Heart left ventricle (tissue), 16 donors: ENCODE results near the gene MST1. TPM values are rescaled to one million over a fixed set of nuclear protein-coding genes. Genes with fewer than 3 reads are reported as not detected.

ENCODE experiments used
- ATAC-seq, 4 donors: fragments of 200-7000 bp; cut with Tn5 transposase; one replicate each; pipeline ENCODE4 v1.9.1; 2020 to 2022; ENCODE audit warnings: moderate library complexity in 4 of 4, mild to moderate bottlenecking in 3 of 4, moderate number of reproducible peaks in 1 of 4
- DNase-seq, 5 donors: peaks; one replicate each; pipeline ENCODE4 v3.0.0-alpha.2; 2020
- H3K27ac ChIP-seq, 12 donors: fragments of 200-600 bp; sonication (generic) in 4 of 12; one replicate each; pipeline versions ENCODE4 v1.5.0 to v1.8.0; 2016 to 2022; ENCODE audit warnings: mild to moderate bottlenecking in 2 of 12
- H3K27me3 ChIP-seq, 9 donors: fragments of 200-600 bp; sonication (generic) in 2 of 9; one replicate each; pipeline versions ENCODE4 v1.5.1 to v1.8.0; 2016 to 2022; ENCODE audit warnings: mild to moderate bottlenecking in 3 of 9
- H3K36me3 ChIP-seq, 9 donors: fragments of 200-600 bp; sonication (generic) in 2 of 9; one replicate each; pipeline versions ENCODE4 v1.5.0 to v1.8.0; 2018 to 2022; ENCODE audit warnings: mild to moderate bottlenecking in 2 of 9
- H3K4me1 ChIP-seq, 12 donors: fragments of 200-600 bp; sonication (generic) in 4 of 12; one replicate each; pipeline versions ENCODE4 v1.5.0 to v1.8.0; 2016 to 2022; ENCODE audit warnings: mild to moderate bottlenecking in 3 of 12
- H3K4me3 ChIP-seq, 12 donors: fragments of 200-600 bp; sonication (generic) in 4 of 12; one replicate each; pipeline versions ENCODE4 v1.5.0 to v1.8.0; 2017 to 2022; ENCODE audit warnings: mild to moderate bottlenecking in 9 of 12, moderate library complexity in 4 of 12
- H3K9me3 ChIP-seq, 12 donors: fragments of 200-600 bp; sonication (generic) in 4 of 12; one replicate each; pipeline versions ENCODE4 v1.5.0 to v1.8.0; 2016 to 2022; ENCODE audit warnings: mild to moderate bottlenecking in 1 of 12
- CTCF ChIP-seq, 12 donors: fragments of 200-600 bp; sonication (generic) in 4 of 12; IDR thresholded peaks; one replicate each; pipeline versions ENCODE4 v1.5.0 to v1.8.0; 2018 to 2022; ENCODE audit warnings: antibody characterized with exemption in 12 of 12, mild to moderate bottlenecking in 5 of 12
- POLR2A ChIP-seq, 2 donors: fragments of 450-650 bp; IDR thresholded peaks; one replicate each; pipeline ENCODE4 v1.6.1; 2017; ENCODE audit warnings: antibody characterized with exemption in 2 of 2, mild to moderate bottlenecking in 2 of 2, moderate library complexity in 2 of 2
- WGBS, 4 donors: extraction: QIAGEN DNeasy Blood & Tissue Kit in 2 of 4; methylation state at CpG; one replicate each; pipeline versions ENCODE4 v1.1.5 to v1.1.7; 2013 to 2018; 5-methylcytosine and 5-hydroxymethylcytosine counted together
- intact Hi-C, 10 donors: fragments of 100-400 bp; cut with DNase I; formaldehyde crosslinking; loops; one replicate each; pipeline versions ENCODE4 v1.11.1 to v1.14.2; 2022
- polyA plus RNA-seq, 2 donors: library from polyadenylated mRNA; stranded (reverse); fragments of 200-250 nt; gene quantifications; one replicate each; pipeline ENCODE4 v1.2.3, GENCODE V29; 2013
- total RNA-seq, 9 donors: library from RNA; depleted of rRNA in 2 of 9; stranded (reverse); fragments of >200 nt in 2 of 9; fragmentation: NEBNext Ultra II Directional in 3 of 9; extraction: Animal tissue kit (Norgen Biotek cat#: 25700) in 3 of 9; gene quantifications; one replicate each; pipeline versions ENCODE4 v1.1.0 to v1.2.4, GENCODE V29; 2016 to 2023
- donor health status: ischemic (EF 13 %, LVEDD 7.1; RV severe dilation, severe dysfunction).
- donor health status: healthy with polysubstance abuse.
- donor health status: DM: no; HTN: yes; CAD: no.
- donor health status: DM: no; HTN: no; CAD: no.
- donor health status: ischemic (EF 25% LVEDD 6.9; RV normal size, moderate dysfunction).
- donor health status: ischemic (EF 25% LVEDD 5.7; RV mildly dilated, moderate dysfunction).
- donor health status: healthy.
- donor health status: DM: yes; HTN: yes; CAD: no.
- donor health status: ischemic (EF 35%, LVEDD 5.7; RV mildly dilated, moderate dysfunction).
- donor health status: nonischemic (EF 11% LVEDD 7.7; RV severe dilation, severe dysfunction).
- donor health status: DM: yes; HTN: yes; CAD: no.
- donor health status: PGD.
- donor health status: ischemic (EF 29% LVEDD 5.4; RV normal size, mild dysfunction).
- donor health status: nonischemic (EF 23%, LVEDD 6.1; RV moderate dilation, normal function).

MST1 gene
- total and polyA plus RNA-seq, 11 donors, result 1.8 to 29.4 (median 3.2) TPM

DNA sequence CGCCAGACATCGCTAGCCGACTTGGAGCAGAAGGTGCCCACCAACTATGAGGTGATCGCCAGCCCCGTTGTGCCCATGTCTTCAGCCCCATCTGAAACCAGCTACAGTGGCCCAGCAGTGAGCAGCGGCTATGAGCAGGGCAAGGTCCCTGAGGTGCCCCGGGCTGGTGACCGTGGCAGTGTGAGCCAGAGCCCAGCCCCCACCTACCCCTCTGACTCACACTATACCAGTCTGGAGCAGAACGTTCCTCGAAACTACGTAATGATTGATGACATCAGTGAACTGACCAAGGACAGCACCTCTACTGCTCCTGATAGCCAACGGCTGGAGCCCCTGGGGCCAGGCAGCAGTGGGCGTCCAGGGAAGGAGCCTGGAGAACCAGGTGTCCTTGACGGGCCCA is 28.0 kb downstream of the MST1 start:
- TF ChIP-seq POLR2A (IDR thresholded peaks at IDR 0.05) (no peak), CTCF (IDR thresholded peaks at IDR 0.05) (no peak)
- Histone ChIP-seq H3K4me1 (peaks cover 0 to 9% (median 0%) of the 10 kb centered on the region in 12 donors), H3K27me3 (no peaks in the 10 kb centered on the region), H3K27ac (no peak overlapping the region), H3K9me3 (no peaks in the 10 kb centered on the region), H3K4me3 (no peak overlapping the region), H3K36me3 (no peaks in the 10 kb centered on the region)
- ATAC-seq (no peak), DNase-seq (no peak)
- intact Hi-C loops, result no loop called here
- 77 to 88% (median 85%) methylated on average over 14 of the region's 14 CpGs for WGBS, 4 donors

- ATAC-seq, result no peak
- Histone ChIP-seq H3K27ac (no peak overlapping the region), H3K4me1 (no peaks in the 10 kb centered on the region), H3K9me3 (no peaks in the 10 kb centered on the region), H3K36me3 (no peaks in the 10 kb centered on the region), H3K27me3 (no peaks in the 10 kb centered on the region), H3K4me3 (no peak overlapping the region)
- DNase-seq, result no peak
- intact Hi-C loops, result no loop called here
- TF ChIP-seq CTCF (IDR thresholded peaks at IDR 0.05) (no peak), POLR2A (IDR thresholded peaks at IDR 0.05) (no peak)
- WGBS, 4 donors, result 55 to 84% (median 73%) methylated on average over 3 to 4 of the region's 4 CpGs
Measured at GRCh38 chr3:49659756-49660155, 29.5 kb downstream of the MST1 start.

DNA sequence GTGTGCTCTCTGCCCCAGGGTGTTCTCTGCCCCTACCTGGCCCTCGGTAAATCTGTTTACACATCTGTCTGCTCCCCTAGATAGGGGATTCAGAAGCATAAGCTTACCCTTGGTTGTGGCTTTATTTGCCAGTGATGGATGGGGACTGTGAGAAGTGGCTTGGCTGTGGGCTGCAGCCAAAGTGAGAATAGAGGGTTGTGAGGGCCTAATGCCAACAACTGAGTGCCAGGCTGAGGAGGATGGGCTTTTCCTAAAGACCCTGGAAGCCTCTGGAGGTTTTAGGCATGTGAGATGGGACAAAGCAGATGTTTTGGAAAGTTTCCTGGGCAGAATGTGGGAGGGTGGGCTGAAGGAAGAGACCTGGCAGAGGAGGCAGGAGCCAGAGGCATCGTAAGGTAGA is 30.6 kb downstream of the MST1 start:
- DNase-seq, result no peak
- intact Hi-C loops, result no loop called here
- Histone ChIP-seq H3K4me1 (no peaks in the 10 kb centered on the region), H3K9me3 (no peaks in the 10 kb centered on the region), H3K4me3 (no peak overlapping the region), H3K27me3 (no peaks in the 10 kb centered on the region), H3K36me3 (no peaks in the 10 kb centered on the region), H3K27ac (no peak overlapping the region)
- ATAC-seq, result no peak
- TF ChIP-seq POLR2A (IDR thresholded peaks at IDR 0.05), result no peak
- no peak for TF ChIP-seq CTCF (IDR thresholded peaks at IDR 0.05)
- 74 to 93% (median 79%) methylated on average over 2 of the region's 2 CpGs for WGBS, 4 donors

DNA sequence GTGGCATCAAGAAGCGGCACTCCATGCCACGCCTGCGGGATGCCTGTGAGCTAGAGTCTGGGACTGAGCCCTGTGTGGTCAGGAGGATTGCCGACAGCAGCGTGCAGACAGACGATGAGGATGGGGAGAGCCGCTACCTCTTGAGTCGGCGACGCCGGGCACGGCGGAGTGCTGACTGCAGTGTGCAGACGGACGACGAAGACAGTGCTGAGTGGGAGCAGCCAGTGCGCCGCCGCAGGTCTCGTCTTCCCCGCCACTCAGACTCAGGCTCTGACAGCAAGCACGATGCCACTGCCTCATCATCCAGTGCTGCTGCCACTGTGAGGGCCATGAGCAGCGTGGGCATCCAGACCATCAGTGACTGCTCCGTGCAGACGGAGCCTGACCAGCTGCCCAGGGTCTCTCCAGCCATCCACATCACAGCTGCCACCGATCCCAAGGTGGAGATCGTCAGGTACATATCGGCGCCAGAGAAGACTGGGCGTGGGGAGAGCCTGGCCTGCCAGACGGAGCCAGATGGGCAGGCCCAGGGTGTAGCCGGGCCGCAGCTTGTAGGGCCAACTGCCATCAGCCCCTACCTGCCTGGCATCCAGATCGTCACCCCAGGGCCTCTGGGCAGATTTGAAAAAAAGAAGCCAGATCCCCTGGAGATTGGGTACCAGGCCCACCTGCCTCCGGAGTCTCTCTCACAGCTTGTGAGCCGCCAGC is 31.9 kb downstream of the MST1 start:
- intact Hi-C loops, result no loop called here
- Histone ChIP-seq H3K36me3 (peaks cover 0 to 6% (median 0%) of the 10 kb centered on the region in 9 donors), H3K4me3 (no peak overlapping the region), H3K9me3 (no peaks in the 10 kb centered on the region), H3K27ac (no peak overlapping the region), H3K4me1 (no peaks in the 10 kb centered on the region), H3K27me3 (no peaks in the 10 kb centered on the region)
- TF ChIP-seq POLR2A (IDR thresholded peaks at IDR 0.05) (no peak), CTCF (IDR thresholded peaks at IDR 0.05) (no peak)
- no peak for ATAC-seq
- DNase-seq, result no peak
- WGBS, 4 donors, result 90 to 95% (median 93%) methylated on average over 25 to 36 of the region's 36 CpGs
